ENCODE results near the gene ANKRD2.
"Not testable (repeated sequence)": the region's sequence is repeated elsewhere in the genome, so short reads cannot be mapped to it uniquely, and the experiment has no call there.

Gene ANKRD2

GRCh38 chr10:97572214-97572989 lies at the start of gene ANKRD2:
Gene ANKRD2 (plus strand): TSS chr10:97572779. CDS start chr10:97572789, 10 bp downstream.
- DNase-seq (ENCODE audit: low read depth in 1 of 2, low spot score in 1 of 2) = peak in 1 of 2 donors; percentile 18

GRCh38 chr10:97522937-97523336 lies 49.6 kb upstream of the ANKRD2 start:
- DNase-seq (ENCODE audit: low read depth in 1 of 2, low spot score in 1 of 2) = no peak

- no peak for DNase-seq (ENCODE audit: low read depth in 1 of 2, low spot score in 1 of 2)
Measured at GRCh38 chr10:97525086-97525485, 47.5 kb upstream of the ANKRD2 start.

- DNase-seq (ENCODE audit: low read depth in 1 of 2, low spot score in 1 of 2) = no peak
Measured at GRCh38 chr10:97525683-97526110, 46.9 kb upstream of the ANKRD2 start.

- not testable (repeated sequence) for DNase-seq (ENCODE audit: low read depth in 1 of 2, low spot score in 1 of 2)
Measured at GRCh38 chr10:97528876-97529275, 43.7 kb upstream of the ANKRD2 start.

GRCh38 chr10:97529685-97530465 lies 42.7 kb upstream of the ANKRD2 start:
- no peak for DNase-seq (ENCODE audit: low read depth in 1 of 2, low spot score in 1 of 2)

- no peak for DNase-seq (ENCODE audit: low read depth in 1 of 2, low spot score in 1 of 2)
Measured at GRCh38 chr10:97531401-97531986, 41.1 kb upstream of the ANKRD2 start.

GRCh38 chr10:97532935-97533671 lies 39.5 kb upstream of the ANKRD2 start:
- DNase-seq (ENCODE audit: low read depth in 1 of 2, low spot score in 1 of 2) = no peak

- no peak for DNase-seq (ENCODE audit: low read depth in 1 of 2, low spot score in 1 of 2)
Measured at GRCh38 chr10:97533888-97534287, 38.7 kb upstream of the ANKRD2 start.

- DNase-seq (ENCODE audit: low read depth in 1 of 2, low spot score in 1 of 2) = peak in 1 of 2 donors; percentile 21
Measured at GRCh38 chr10:97534746-97535367, 37.7 kb upstream of the ANKRD2 start.

GRCh38 chr10:97537186-97537869 lies 35.3 kb upstream of the ANKRD2 start:
- no peak for DNase-seq (ENCODE audit: low read depth in 1 of 2, low spot score in 1 of 2)

- no peak for DNase-seq (ENCODE audit: low read depth in 1 of 2, low spot score in 1 of 2)
Measured at GRCh38 chr10:97538411-97538810, 34.2 kb upstream of the ANKRD2 start.

GRCh38 chr10:97538839-97539238 lies 33.7 kb upstream of the ANKRD2 start:
- no peak for DNase-seq (ENCODE audit: low read depth in 1 of 2, low spot score in 1 of 2)

- no peak for DNase-seq (ENCODE audit: low read depth in 1 of 2, low spot score in 1 of 2)
Measured at GRCh38 chr10:97539523-97540200, 32.9 kb upstream of the ANKRD2 start.

GRCh38 chr10:97540669-97541500 lies 31.7 kb upstream of the ANKRD2 start:
- no peak for DNase-seq (ENCODE audit: low read depth in 1 of 2, low spot score in 1 of 2)

GRCh38 chr10:97542169-97543024 lies 30.2 kb upstream of the ANKRD2 start:
- DNase-seq (ENCODE audit: low read depth in 1 of 2, low spot score in 1 of 2) = peak in 1 of 2 donors; percentile 10

GRCh38 chr10:97543025-97543546 lies 29.5 kb upstream of the ANKRD2 start:
- DNase-seq (ENCODE audit: low read depth in 1 of 2, low spot score in 1 of 2) = peak in 1 of 2 donors; percentile 31
